ENCODE results near the gene CNNM3.
"Not testable (repeated sequence)": the region's sequence is repeated elsewhere in the genome, so short reads cannot be mapped to it uniquely, and the experiment has no call there.

Gene CNNM3

GRCh38 chr2:96802721-96803120 is 13.3 kb upstream of the CNNM3 start:
- H3K4ac ChIP-seq (ENCODE audit: low read depth in 1 of 2, low read length in 2 of 2), result no peak overlapping the region
- WGBS, result 91% methylated on average over 5 of the region's 7 CpGs
- H3K27ac ChIP-seq (ENCODE audit: low read length, poor library complexity, severe bottlenecking), result no peak overlapping the region
- no peak overlapping the region for H2AFZ ChIP-seq (ENCODE audit: low read depth, low read length)
- no peaks in the 10 kb centered on the region for H3K79me1 ChIP-seq (replicated peaks; ENCODE audit: low read length, poor library complexity, severe bottlenecking)
- no peak overlapping the region for H2BK15ac ChIP-seq (ENCODE audit: low read depth, poor library complexity, severe bottlenecking)
- H3K9me3 ChIP-seq (ENCODE audit: control insufficient read depth, low read length), result no peaks in the 10 kb centered on the region
- H3K27me3 ChIP-seq (ENCODE audit: control insufficient read depth in 1 of 2, insufficient read depth in 1 of 2, low read length in 2 of 2), result no peaks in the 10 kb centered on the region
- no peak overlapping the region for H4K8ac ChIP-seq (ENCODE audit: low read length)
- peaks cover 9% of the 10 kb centered on the region for H3K4me1 ChIP-seq (ENCODE audit: control insufficient read depth, insufficient read depth, low read depth, low read length)
- no peak overlapping the region for H3K9ac ChIP-seq (ENCODE audit: low read length)
- DNase-seq, result no peak
- H3K4me2 ChIP-seq (ENCODE audit: low read length, poor library complexity, severe bottlenecking), result no peak overlapping the region
- H2BK12ac ChIP-seq (ENCODE audit: low read length in 2 of 2), result no peak overlapping the region
- no peak overlapping the region for H2BK5ac ChIP-seq (ENCODE audit: low read depth, low read length, poor library complexity, severe bottlenecking)
- no peak overlapping the region for H2AK5ac ChIP-seq (ENCODE audit: low read length, severe bottlenecking)
- H3K4me3 ChIP-seq (ENCODE audit: insufficient read depth in 1 of 2, low read depth in 1 of 2, low read length in 2 of 2), result no peak overlapping the region
- H4K91ac ChIP-seq (ENCODE audit: low read length), result no peak overlapping the region
- no peak overlapping the region for H3K14ac ChIP-seq (ENCODE audit: low read length in 2 of 2)
- peaks cover 13 to 38% of the 10 kb centered on the region in 2 experiments for H3K36me3 ChIP-seq (ENCODE audit: control insufficient read depth in 1 of 2, insufficient read depth in 2 of 2, low read depth in 1 of 2, low read length in 2 of 2)
- no peak overlapping the region for H2BK120ac ChIP-seq (ENCODE audit: low read depth, low read length)
- H3K23ac ChIP-seq (ENCODE audit: low read length in 2 of 2), result no peak overlapping the region
- H3K18ac ChIP-seq (ENCODE audit: low read depth in 1 of 2, low read length in 2 of 2), result no peak overlapping the region

- H2AK5ac ChIP-seq (ENCODE audit: low read length, severe bottlenecking), result no peak overlapping the region
- no peak overlapping the region for H4K8ac ChIP-seq (ENCODE audit: low read length)
- H2BK5ac ChIP-seq (ENCODE audit: low read depth, low read length, poor library complexity, severe bottlenecking), result no peak overlapping the region
- no peak overlapping the region for H3K27ac ChIP-seq (ENCODE audit: low read length, poor library complexity, severe bottlenecking)
- H2AFZ ChIP-seq (ENCODE audit: low read depth, low read length), result no peak overlapping the region
- H2BK120ac ChIP-seq (ENCODE audit: low read depth, low read length), result no peak overlapping the region
- no peak overlapping the region for H3K14ac ChIP-seq (ENCODE audit: low read length in 2 of 2)
- H4K91ac ChIP-seq (ENCODE audit: low read length), result no peak overlapping the region
- H3K4ac ChIP-seq (ENCODE audit: low read depth in 1 of 2, low read length in 2 of 2), result no peak overlapping the region
- H3K27me3 ChIP-seq (ENCODE audit: control insufficient read depth in 1 of 2, insufficient read depth in 1 of 2, low read length in 2 of 2), result no peaks in the 10 kb centered on the region
- H3K4me1 ChIP-seq (ENCODE audit: control insufficient read depth, insufficient read depth, low read depth, low read length), result peaks cover 9% of the 10 kb centered on the region
- H3K9ac ChIP-seq (ENCODE audit: low read length), result no peak overlapping the region
- H3K9me3 ChIP-seq (ENCODE audit: control insufficient read depth, low read length), result no peaks in the 10 kb centered on the region
- no peak overlapping the region for H3K23ac ChIP-seq (ENCODE audit: low read length in 2 of 2)
- H3K79me1 ChIP-seq (replicated peaks; ENCODE audit: low read length, poor library complexity, severe bottlenecking), result no peaks in the 10 kb centered on the region
- no peak overlapping the region for H2BK12ac ChIP-seq (ENCODE audit: low read length in 2 of 2)
- H3K36me3 ChIP-seq (ENCODE audit: control insufficient read depth in 1 of 2, insufficient read depth in 2 of 2, low read depth in 1 of 2, low read length in 2 of 2), result peaks cover 16 to 34% of the 10 kb centered on the region in 2 experiments
- no peak overlapping the region for H3K4me2 ChIP-seq (ENCODE audit: low read length, poor library complexity, severe bottlenecking)
- no peak overlapping the region for H3K4me3 ChIP-seq (ENCODE audit: insufficient read depth in 1 of 2, low read depth in 1 of 2, low read length in 2 of 2)
- H3K18ac ChIP-seq (ENCODE audit: low read depth in 1 of 2, low read length in 2 of 2), result no peak overlapping the region
- H2BK15ac ChIP-seq (ENCODE audit: low read depth, poor library complexity, severe bottlenecking), result no peak overlapping the region
- DNase-seq, result peak; percentile 72
Observed at GRCh38 chr2:96804986-96805385, 11.1 kb upstream of the CNNM3 start.

GRCh38 chr2:96805946-96806345 is 10.1 kb upstream of the CNNM3 start:
- not testable (repeated sequence) for H3K27me3 ChIP-seq (ENCODE audit: control insufficient read depth in 1 of 2, insufficient read depth in 1 of 2, low read length in 2 of 2); H3K9me3 ChIP-seq (ENCODE audit: control insufficient read depth, low read length); H4K8ac ChIP-seq (ENCODE audit: low read length); H2AK5ac ChIP-seq (ENCODE audit: low read length, severe bottlenecking); H3K27ac ChIP-seq (ENCODE audit: low read length, poor library complexity, severe bottlenecking); DNase-seq; H4K91ac ChIP-seq (ENCODE audit: low read length); H3K4me1 ChIP-seq (ENCODE audit: control insufficient read depth, insufficient read depth, low read depth, low read length); H2AFZ ChIP-seq (ENCODE audit: low read depth, low read length); H2BK15ac ChIP-seq (ENCODE audit: low read depth, poor library complexity, severe bottlenecking); H2BK120ac ChIP-seq (ENCODE audit: low read depth, low read length); H3K9ac ChIP-seq (ENCODE audit: low read length); H3K23ac ChIP-seq (ENCODE audit: low read length in 2 of 2); H2BK5ac ChIP-seq (ENCODE audit: low read depth, low read length, poor library complexity, severe bottlenecking); H2BK12ac ChIP-seq (ENCODE audit: low read length in 2 of 2); H3K4me2 ChIP-seq (ENCODE audit: low read length, poor library complexity, severe bottlenecking); H3K18ac ChIP-seq (ENCODE audit: low read depth in 1 of 2, low read length in 2 of 2); H3K4ac ChIP-seq (ENCODE audit: low read depth in 1 of 2, low read length in 2 of 2); H3K14ac ChIP-seq (ENCODE audit: low read length in 2 of 2); H3K4me3 ChIP-seq (ENCODE audit: insufficient read depth in 1 of 2, low read depth in 1 of 2, low read length in 2 of 2); H3K79me1 ChIP-seq (replicated peaks; ENCODE audit: low read length, poor library complexity, severe bottlenecking)
- peaks cover 16 to 37% of the 10 kb centered on the region in 2 experiments for H3K36me3 ChIP-seq (ENCODE audit: control insufficient read depth in 1 of 2, insufficient read depth in 2 of 2, low read depth in 1 of 2, low read length in 2 of 2)
- no CpG with 5 or more reads among the region's 20 CpGs for WGBS

GRCh38 chr2:96806468-96807126 is 9.5 kb upstream of the CNNM3 start:
- Histone ChIP-seq H2BK12ac (ENCODE audit: low read length in 2 of 2) (no peak overlapping the region), H3K18ac (ENCODE audit: low read depth in 1 of 2, low read length in 2 of 2) (no peak overlapping the region), H3K4me2 (ENCODE audit: low read length, poor library complexity, severe bottlenecking) (no peak overlapping the region), H3K9me3 (ENCODE audit: control insufficient read depth, low read length) (no peaks in the 10 kb centered on the region), H3K27me3 (ENCODE audit: control insufficient read depth in 1 of 2, insufficient read depth in 1 of 2, low read length in 2 of 2) (no peaks in the 10 kb centered on the region), H3K79me1 (replicated peaks; ENCODE audit: low read length, poor library complexity, severe bottlenecking) (no peaks in the 10 kb centered on the region), H2BK120ac (ENCODE audit: low read depth, low read length) (no peak overlapping the region), H3K4ac (ENCODE audit: low read depth in 1 of 2, low read length in 2 of 2) (no peak overlapping the region), H3K23ac (ENCODE audit: low read length in 2 of 2) (no peak overlapping the region), H2AK5ac (ENCODE audit: low read length, severe bottlenecking) (no peak overlapping the region), H2BK15ac (ENCODE audit: low read depth, poor library complexity, severe bottlenecking) (no peak overlapping the region), H3K4me3 (ENCODE audit: insufficient read depth in 1 of 2, low read depth in 1 of 2, low read length in 2 of 2) (no peak overlapping the region), H2AFZ (ENCODE audit: low read depth, low read length) (no peak overlapping the region), H4K91ac (ENCODE audit: low read length) (no peak overlapping the region), H3K4me1 (ENCODE audit: control insufficient read depth, insufficient read depth, low read depth, low read length) (peaks cover 5% of the 10 kb centered on the region), H4K8ac (ENCODE audit: low read length) (peak overlapping the region; percentile 66), H2BK5ac (ENCODE audit: low read depth, low read length, poor library complexity, severe bottlenecking) (no peak overlapping the region), H3K9ac (ENCODE audit: low read length) (no peak overlapping the region), H3K14ac (ENCODE audit: low read length in 2 of 2) (no peak overlapping the region), H3K36me3 (ENCODE audit: control insufficient read depth in 1 of 2, insufficient read depth in 2 of 2, low read depth in 1 of 2, low read length in 2 of 2) (peaks cover 16 to 33% of the 10 kb centered on the region in 2 experiments), H3K27ac (ENCODE audit: low read length, poor library complexity, severe bottlenecking) (no peak overlapping the region)
- WGBS, result 90% methylated on average over 12 of the region's 23 CpGs
- DNase-seq, result peak; percentile 41
